ENCODE data around the gene CCDC188. TPM values are rescaled to one million over a fixed set of nuclear protein-coding genes. Genes with fewer than 3 reads are reported as not detected.

Gene CCDC188
- total and polyA plus RNA-seq, 8 donors: 0.10 to 40.8 (median 0.76) TPM; not detected in 1

GRCh38 chr22:20179455-20180244 lies 28.8 kb upstream of the CCDC188 start:
- DNase-seq: no peak
- H3K4me1 ChIP-seq: no peaks in the 10 kb centered on the region
- WGBS, 5 donors: 87 to 90% (median 87%) methylated on average over 22 to 27 of the region's 27 CpGs
- intact Hi-C loops (cut with DNase I; ENCODE audit: low total_unique reads): no loop called here
- peaks cover 0 to 16% (median 0%) of the 10 kb centered on the region in 3 donors for H3K27me3 ChIP-seq
- H3K9me3 ChIP-seq: no peaks in the 10 kb centered on the region
- H3K36me3 ChIP-seq: no peaks in the 10 kb centered on the region
- H3K27ac ChIP-seq: no peak overlapping the region
- no peak overlapping the region for H3K4me3 ChIP-seq
- TF ChIP-seq CTCF (IDR thresholded peaks at IDR 0.05): no peak
- no peak for TF ChIP-seq EP300 (IDR thresholded peaks at IDR 0.05)
- no peak for TF ChIP-seq POLR2A (IDR thresholded peaks at IDR 0.05)
- no peak for TF ChIP-seq POLR2AphosphoS5 (IDR thresholded peaks at IDR 0.05)

GRCh38 chr22:20178915-20179227 lies 28.0 kb upstream of the CCDC188 start:
- 67 to 95% (median 91%) methylated on average over 3 to 10 of the region's 10 CpGs for whole genome bisulfite sequencing, 5 donors
- TF ChIP-seq EP300 (IDR thresholded peaks at IDR 0.05) (no peak), CTCF (IDR thresholded peaks at IDR 0.05) (no peak), POLR2A (IDR thresholded peaks at IDR 0.05) (no peak), POLR2AphosphoS5 (IDR thresholded peaks at IDR 0.05) (no peak)
- no peak overlapping the region for H3K4me3 ChIP-seq
- DNase-seq: no peak
- no peaks in the 10 kb centered on the region for H3K9me3 ChIP-seq
- H3K27ac ChIP-seq: no peak overlapping the region
- no peaks in the 10 kb centered on the region for H3K4me1 ChIP-seq
- peaks cover 0 to 17% (median 0%) of the 10 kb centered on the region in 3 donors for H3K27me3 ChIP-seq
- H3K36me3 ChIP-seq: no peaks in the 10 kb centered on the region
- intact Hi-C loops (cut with DNase I; ENCODE audit: low total_unique reads): no loop called here

- Histone ChIP-seq H3K36me3 (no peaks in the 10 kb centered on the region), H3K9me3 (no peaks in the 10 kb centered on the region), H3K4me3 (no peak overlapping the region), H3K27ac (no peak overlapping the region), H3K4me1 (no peaks in the 10 kb centered on the region), H3K27me3 (peaks cover 0 to 12% (median 0%) of the 10 kb centered on the region in 3 donors)
- no peak for TF ChIP-seq POLR2A (IDR thresholded peaks at IDR 0.05)
- TF ChIP-seq POLR2AphosphoS5 (IDR thresholded peaks at IDR 0.05): no peak
- TF ChIP-seq EP300 (IDR thresholded peaks at IDR 0.05): no peak
- TF ChIP-seq CTCF (IDR thresholded peaks at IDR 0.05): no peak
- intact Hi-C loops (cut with DNase I; ENCODE audit: low total_unique reads): no loop called here
- DNase-seq: no peak
- WGBS, 5 donors: 79 to 88% (median 80%) methylated on average over 21 to 29 of the region's 29 CpGs
Observed at GRCh38 chr22:20178075-20178914, 27.4 kb upstream of the CCDC188 start.

GRCh38 chr22:20177217-20177911 lies 26.5 kb upstream of the CCDC188 start:
- H3K27me3 ChIP-seq: peaks cover 0 to 9% (median 0%) of the 10 kb centered on the region in 3 donors
- H3K36me3 ChIP-seq: no peaks in the 10 kb centered on the region
- TF ChIP-seq CTCF (IDR thresholded peaks at IDR 0.05): no peak
- no peak for TF ChIP-seq POLR2AphosphoS5 (IDR thresholded peaks at IDR 0.05)
- TF ChIP-seq POLR2A (IDR thresholded peaks at IDR 0.05): no peak
- no peak for TF ChIP-seq EP300 (IDR thresholded peaks at IDR 0.05)
- no peak overlapping the region for H3K4me3 ChIP-seq
- 68 to 85% (median 83%) methylated on average over 17 to 21 of the region's 21 CpGs for WGBS, 5 donors
- no peaks in the 10 kb centered on the region for H3K4me1 ChIP-seq
- H3K27ac ChIP-seq: no peak overlapping the region
- H3K9me3 ChIP-seq: no peaks in the 10 kb centered on the region
- DNase-seq: no peak
- intact Hi-C loops (cut with DNase I; ENCODE audit: low total_unique reads): no loop called here
